HepG2 (cell line): ENCODE data around the gene ACSL1. TPM values are rescaled to one million over a fixed set of nuclear protein-coding genes. Genes with fewer than 3 reads are reported as not detected.

Experiments used
- CEBPZ ChIP-seq: IDR thresholded peaks from 2 replicates; pipeline ENCODE4 v1.6.1; 2012; ENCODE audit warnings: low read length, improper control_type of control experiment
- CREB1 ChIP-seq, 2 experiments: fragments of 450-650 bp in 1 of 2; IDR thresholded peaks; 2 replicates each; pipeline ENCODE4 v1.6.1; 2016 to 2017; ENCODE audit warnings: control low read depth in 1 of 2, mild to moderate bottlenecking in 1 of 2, missing compliant biosample characterization in 1 of 2, missing genetic modification characterization in 1 of 2
- CTCF ChIP-seq: sonication (generic); formaldehyde crosslinking; IDR thresholded peaks from 2 replicates; pipeline ENCODE4 v1.5.0; 2020; ENCODE audit warnings: mild to moderate bottlenecking, missing genetic modification reagents, moderate library complexity
- FOSL1 ChIP-seq: sonication (generic); formaldehyde crosslinking; IDR thresholded peaks from 2 replicates; pipeline ENCODE4 v1.9.0; 2021; ENCODE audit warnings: missing genetic modification reagents, borderline replicate concordance
- NONO ChIP-seq, 2 experiments: fragments of 450-650 bp in 1 of 2; sonication (generic) in 1 of 2; formaldehyde crosslinking in 1 of 2; IDR thresholded peaks in 1 of 2; conservative IDR thresholded peaks in 1 of 2; 2 replicates each; pipeline versions ENCODE4 v1.6.1 to v1.8.0; 2017 to 2022; ENCODE audit warnings: mild to moderate bottlenecking in 1 of 2, missing genetic modification reagents in 1 of 2, moderate library complexity in 1 of 2
- PPARG ChIP-seq: conservative IDR thresholded peaks from 2 replicates; pipeline ENCODE4 v1.6.1; 2016; ENCODE audit warnings: missing biosample characterization, missing genetic modification reagents
- ZNF703 ChIP-seq: sonication (generic); formaldehyde crosslinking; IDR thresholded peaks from 2 replicates; pipeline ENCODE4 v1.5.1; 2020; ENCODE audit warnings: missing genetic modification reagents, mild to moderate bottlenecking, moderate library complexity, borderline replicate concordance
- polyA plus RNA-seq, 8 experiments: library from polyadenylated mRNA; depleted of rRNA in 3 of 8; stranded (reverse) in 7 of 8; unstranded in 1 of 8; fragments of >200 nt; fragmentation: Illumina TruSeq in 4 of 8; extraction: Trizol in 4 of 8; gene quantifications; 2 replicates each; pipeline versions ENCODE4 v1.2.1 to v1.2.3, GENCODE V29; 2011 to 2016; ENCODE audit warnings: low read depth in 4 of 8, missing spikeins in 1 of 8, mixed read lengths in 1 of 8; ENCODE audit not compliant: insufficient read depth in 1 of 8
- total RNA-seq, 5 experiments: library from RNA; depleted of rRNA; stranded (reverse); fragments of >200 nt; fragmentation: Illumina TruSeq; extraction: Trizol; gene quantifications; 2 replicates each; pipeline ENCODE4 v1.2.3, GENCODE V29; 2016; ENCODE audit warnings: low read depth in 1 of 5

ACSL1 gene
- total and polyA plus RNA-seq, 2 of the 13 experiments (the other 11 are each of a cell fraction or from before 2014, with no cell fraction given): 10.0 to 29.8 TPM

DNA sequence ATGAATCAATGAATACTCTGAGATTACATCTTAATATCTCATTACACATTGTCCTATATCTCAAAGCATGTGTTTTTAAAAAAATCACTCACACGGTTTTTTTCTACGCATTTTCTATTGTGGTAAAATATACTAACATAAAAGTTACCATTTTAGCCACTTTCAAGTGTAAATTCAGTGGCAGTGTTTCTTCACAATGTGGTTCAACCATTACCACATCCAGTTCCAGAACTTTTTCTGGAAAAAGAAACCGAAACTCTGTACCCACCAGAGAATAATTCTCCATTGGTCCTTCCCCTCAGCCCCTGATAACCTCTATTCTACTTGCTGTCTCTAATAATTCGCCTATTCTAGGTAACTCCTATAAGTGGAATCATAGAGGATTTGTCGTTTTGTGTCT, 35.3 kb upstream of the ACSL1 start (continued):
- TF ChIP-seq CEBPZ: no peak
- no peak for TF ChIP-seq ZNF703 (CRISPR knock-in tag)
- TF ChIP-seq NONO (IDR thresholded peaks at IDR 0.05): no peak
- TF ChIP-seq NONO (CRISPR knock-in tag; conservative IDR thresholded peaks at IDR 0.05): no peak
- TF ChIP-seq CTCF (CRISPR knock-in tag): no peak
- no peak for TF ChIP-seq CREB1 (IDR thresholded peaks at IDR 0.05)
- no peak for TF ChIP-seq CREB1 (CRISPR knock-in tag; IDR thresholded peaks at IDR 0.05)
- TF ChIP-seq FOSL1: no peak
- no peak for TF ChIP-seq PPARG
- TF ChIP-seq, all 625 proteins: peak for 0
